ENCODE results near the gene GABRA5.
"Not testable (repeated sequence)": the region's sequence is repeated elsewhere in the genome, so short reads cannot be mapped to it uniquely, and the experiment has no call there.

GABRA5 gene

GRCh38 chr15:26879706-26880105, 12.8 kb downstream of the GABRA5 start:
- no peak for FAIRE-seq

- no peak for FAIRE-seq
Measured at GRCh38 chr15:26882112-26882511, 15.2 kb downstream of the GABRA5 start.

GRCh38 chr15:26882616-26883365, 15.9 kb downstream of the GABRA5 start:
- FAIRE-seq, result no peak

GRCh38 chr15:26883466-26883865, 16.6 kb downstream of the GABRA5 start:
- no peak for FAIRE-seq

DNA sequence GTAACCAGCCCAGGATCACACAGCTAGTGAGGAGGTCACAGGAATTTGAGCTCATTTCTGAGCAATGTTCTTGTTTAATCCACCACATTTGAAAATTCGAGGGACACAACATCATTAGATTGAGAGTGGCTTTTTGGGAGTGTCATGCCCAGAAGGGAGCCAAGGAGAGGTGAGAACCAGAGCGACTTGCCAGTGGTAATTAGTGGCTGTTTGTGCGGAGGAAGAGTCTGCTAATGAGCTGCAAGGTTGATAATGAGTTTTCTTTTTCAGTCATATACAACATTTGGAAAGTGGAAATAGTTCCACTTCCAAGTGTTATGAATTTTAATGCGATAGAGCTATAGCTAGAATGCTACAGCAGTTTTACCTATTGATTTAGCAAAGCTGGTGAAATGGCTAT, 19.7 kb downstream of the GABRA5 start:
- FAIRE-seq, result no peak

GRCh38 chr15:26887926-26888666, 21.2 kb downstream of the GABRA5 start:
- FAIRE-seq, result no peak

- no peak for FAIRE-seq
Measured at GRCh38 chr15:26888761-26889160, 21.9 kb downstream of the GABRA5 start.

- peak; percentile 62 for FAIRE-seq
Measured at GRCh38 chr15:26889298-26889898, 22.5 kb downstream of the GABRA5 start.

DNA sequence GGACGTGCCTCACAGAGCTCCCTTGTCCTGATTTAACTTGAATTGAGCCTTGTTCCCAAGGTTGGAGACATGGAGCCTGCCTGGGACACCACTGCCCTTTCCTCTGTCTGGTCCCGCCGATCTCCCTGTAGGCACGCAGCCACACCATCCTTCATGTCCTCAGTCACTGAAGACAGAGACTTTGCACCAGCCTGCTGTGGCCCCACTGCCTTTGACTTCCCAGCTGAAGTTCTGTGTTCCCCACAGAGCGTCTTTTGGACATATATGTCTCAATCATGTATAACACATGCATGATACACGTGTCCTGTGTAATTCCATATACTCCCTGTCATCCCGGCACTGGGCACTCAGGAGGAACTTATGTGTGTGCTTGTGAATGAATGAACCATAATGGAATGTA, 23.6 kb downstream of the GABRA5 start:
- no peak for FAIRE-seq

DNA sequence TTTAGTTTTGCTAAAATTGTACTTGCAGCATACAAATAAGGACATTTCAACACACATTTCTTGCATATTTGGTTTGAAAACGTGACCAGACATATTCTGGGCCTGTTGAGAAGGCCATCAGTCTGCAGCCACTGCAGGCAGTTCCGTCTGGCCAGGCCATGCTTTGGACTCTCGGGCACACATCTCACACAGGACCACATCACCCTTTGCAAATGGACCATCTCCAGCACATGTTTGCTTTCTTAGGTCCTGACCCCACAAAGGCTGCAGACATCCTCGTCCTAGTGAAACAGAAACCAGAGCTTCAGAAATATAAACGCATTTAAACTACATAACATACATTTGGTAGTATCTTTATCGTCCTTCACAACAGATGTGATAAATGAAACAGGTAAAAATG, 24.1 kb downstream of the GABRA5 start:
- FAIRE-seq, result no peak

DNA sequence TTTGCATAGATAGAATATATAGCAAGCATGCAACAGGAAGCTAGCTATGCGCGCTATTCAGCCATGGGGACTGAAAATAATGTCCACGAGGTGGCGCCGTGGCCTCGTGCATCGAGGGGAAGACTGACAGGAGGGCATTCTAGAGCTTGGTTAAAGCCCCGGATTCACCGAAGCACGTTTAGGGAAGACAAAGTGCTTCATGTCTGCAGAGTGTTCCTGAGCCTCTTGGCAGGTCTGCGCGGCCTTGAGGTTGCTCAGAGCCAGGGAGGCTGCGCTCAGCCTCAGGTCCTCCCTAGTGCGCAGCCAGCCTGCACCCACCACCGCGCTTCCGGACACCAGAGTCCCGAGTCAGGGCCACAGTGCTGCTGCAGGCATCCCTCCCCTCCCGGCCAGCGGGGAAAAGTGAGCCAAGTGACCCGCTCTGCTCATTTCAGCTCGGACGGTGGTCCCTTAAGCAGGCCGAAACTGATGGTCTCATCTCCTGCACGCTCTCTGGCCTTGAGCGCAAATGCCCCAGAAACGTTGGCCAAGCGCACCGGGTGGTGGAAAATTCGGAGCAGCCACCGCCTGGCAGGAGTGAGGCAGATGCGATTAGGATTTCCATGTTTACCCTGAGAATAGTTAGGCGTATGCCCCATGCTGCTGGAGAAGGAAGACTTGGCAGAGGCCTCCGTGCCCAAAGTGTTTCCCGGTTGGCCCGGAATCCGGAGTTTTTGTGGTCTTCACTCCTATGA, 24.8 kb downstream of the GABRA5 start:
- no peak for FAIRE-seq

DNA sequence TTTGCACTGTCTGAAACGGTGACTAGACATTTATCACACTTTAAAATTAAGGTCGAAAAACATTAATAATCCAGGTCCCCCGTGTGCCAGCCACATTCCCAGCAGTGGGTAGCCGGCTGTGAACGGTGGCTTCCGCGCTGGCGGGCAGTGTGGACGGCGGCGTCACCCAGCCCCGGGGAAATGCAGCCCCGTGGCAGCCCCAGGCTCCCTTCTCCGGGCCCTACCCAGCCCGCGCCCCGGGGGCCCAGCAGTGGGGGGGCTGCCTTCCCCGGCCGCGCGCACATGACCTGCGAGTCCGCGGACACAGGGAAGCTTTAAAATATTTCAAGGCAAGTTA, 25.3 kb downstream of the GABRA5 start:
- FAIRE-seq, result no peak

GRCh38 chr15:26892678-26893077, 25.8 kb downstream of the GABRA5 start:
- no peak for FAIRE-seq

DNA sequence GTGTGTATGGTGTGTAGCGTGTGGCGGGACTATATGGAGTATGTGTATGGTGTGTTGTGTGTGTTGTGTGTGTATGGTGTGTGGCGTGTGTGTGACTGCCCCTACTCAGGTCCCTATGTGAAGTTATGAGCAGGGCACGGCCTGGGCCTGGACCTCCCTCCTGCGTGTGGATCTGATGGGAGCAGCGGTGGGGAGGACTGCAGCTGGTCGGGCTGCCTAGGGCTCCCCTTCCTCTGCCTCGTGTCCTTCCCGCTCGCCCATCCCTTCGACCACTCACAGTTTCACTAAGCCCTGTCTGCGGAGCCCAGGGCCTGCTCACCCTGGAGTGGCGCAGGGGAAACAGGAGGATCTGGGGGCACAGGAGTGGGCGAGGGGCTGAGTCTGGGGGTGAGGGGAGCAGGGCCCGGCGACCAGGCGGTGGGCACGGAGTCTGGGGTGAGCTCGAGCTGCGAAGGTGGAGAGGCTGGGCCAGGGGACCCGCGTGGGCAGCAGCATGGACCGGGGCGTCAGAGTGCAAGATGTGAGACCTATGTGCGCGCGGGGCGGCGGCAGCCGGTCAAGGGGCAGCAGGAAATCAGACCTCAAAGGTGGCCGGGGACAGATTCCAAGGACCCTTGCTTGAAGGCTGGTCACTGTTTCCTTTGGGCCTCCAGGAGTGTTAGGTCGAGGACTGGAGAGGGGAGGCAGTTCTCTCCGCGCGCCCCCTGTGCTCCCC, 26.6 kb downstream of the GABRA5 start:
- no peak for FAIRE-seq

GRCh38 chr15:26894181-26894580, 27.3 kb downstream of the GABRA5 start:
- FAIRE-seq, result no peak

DNA sequence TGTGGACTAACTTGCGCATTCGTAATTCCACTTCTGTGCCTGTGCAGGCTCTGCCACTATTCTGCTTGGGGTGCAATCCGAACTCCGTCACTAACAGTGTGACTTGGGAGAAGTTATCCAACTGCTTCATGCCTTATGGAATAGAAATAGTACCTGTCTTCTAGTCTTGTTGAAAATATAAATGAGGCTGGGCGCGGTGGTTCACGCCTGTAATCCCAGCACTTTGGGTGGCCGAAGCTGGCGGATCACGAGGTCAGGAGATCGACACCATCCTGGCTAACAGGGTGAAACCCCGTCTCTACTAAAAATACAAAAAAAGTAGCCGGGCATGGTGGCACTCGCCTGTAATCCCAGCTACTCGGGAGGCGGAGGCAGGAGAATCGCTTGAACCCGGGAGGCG, 28.5 kb downstream of the GABRA5 start:
- FAIRE-seq, result not testable (repeated sequence)

DNA sequence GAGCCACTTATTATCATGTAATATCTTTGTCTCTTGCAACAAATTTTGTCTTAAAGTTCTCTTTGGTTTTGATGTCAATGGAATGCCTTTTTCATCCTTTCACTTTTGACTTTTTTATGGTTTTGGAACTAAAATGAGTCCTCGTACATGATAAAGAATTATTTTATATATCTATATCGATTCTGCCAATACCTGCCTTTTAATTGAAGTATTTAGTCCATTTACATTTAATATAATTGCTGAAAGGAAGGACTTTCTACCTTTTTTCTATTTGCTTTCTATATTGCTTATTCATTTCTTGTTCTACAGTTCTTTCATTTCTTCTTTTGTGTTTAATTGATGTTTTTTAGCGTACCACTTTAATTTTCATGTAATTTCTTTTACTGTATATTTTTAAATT, 32.8 kb downstream of the GABRA5 start:
- no peak for FAIRE-seq

DNA sequence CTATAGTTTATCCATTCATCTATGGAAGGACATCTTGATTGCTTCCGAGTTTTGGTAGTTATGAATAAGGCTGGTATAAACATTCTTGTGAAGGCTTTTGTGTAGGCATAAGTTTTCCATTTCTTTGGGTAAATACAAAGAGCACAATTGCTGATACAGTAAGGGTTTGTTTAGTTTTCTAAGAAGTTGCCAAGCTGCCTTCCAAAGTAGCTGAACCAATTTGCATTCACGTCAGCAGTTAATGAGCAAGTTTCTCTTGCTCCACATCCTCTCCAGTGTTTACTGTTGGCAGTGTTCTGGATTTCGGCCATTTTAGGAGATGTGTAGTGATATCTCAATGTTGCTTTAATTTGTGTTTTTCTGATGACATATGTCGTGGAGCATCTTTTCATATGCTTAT, 34.2 kb downstream of the GABRA5 start:
- no peak for FAIRE-seq

DNA sequence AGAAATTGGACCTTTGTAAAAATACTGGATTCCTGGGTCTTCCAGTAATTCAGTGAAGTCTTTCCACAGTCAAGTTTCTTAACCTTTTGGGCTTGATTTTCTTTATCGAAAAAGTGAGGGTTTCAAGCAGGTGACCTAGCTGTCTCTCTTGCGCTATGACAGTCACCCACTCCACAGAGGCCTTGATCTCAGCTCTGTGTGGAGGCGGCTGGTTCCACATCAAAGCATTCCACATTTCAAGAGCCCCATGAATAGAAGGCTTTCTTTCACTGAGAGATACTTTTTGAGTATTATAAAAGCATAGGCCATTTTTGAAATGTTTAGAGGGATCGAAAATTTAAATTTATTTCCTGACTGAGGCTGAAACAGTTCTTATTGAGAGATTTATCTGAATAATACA, 43.9 kb downstream of the GABRA5 start:
- no peak for FAIRE-seq

DNA sequence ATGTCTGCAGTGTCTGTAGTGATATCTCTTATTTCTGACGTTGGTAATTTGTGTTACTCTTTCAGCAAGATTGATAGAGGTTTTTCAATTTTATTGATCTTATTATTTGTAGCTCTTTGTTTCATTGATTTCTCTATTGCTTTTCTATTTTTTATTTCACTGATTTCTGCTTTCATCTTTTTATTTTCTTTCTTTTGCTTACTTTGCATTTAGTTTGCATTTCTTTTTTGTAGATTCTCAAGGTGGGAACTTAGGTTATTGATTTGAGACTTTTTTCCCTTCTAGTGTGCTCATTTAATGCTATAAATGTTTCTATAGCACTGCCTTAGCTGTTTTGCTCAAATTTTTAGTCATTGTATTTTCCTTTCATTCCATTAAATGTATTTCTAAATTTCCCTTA, 54.6 kb downstream of the GABRA5 start:
- no peak for FAIRE-seq

DNA sequence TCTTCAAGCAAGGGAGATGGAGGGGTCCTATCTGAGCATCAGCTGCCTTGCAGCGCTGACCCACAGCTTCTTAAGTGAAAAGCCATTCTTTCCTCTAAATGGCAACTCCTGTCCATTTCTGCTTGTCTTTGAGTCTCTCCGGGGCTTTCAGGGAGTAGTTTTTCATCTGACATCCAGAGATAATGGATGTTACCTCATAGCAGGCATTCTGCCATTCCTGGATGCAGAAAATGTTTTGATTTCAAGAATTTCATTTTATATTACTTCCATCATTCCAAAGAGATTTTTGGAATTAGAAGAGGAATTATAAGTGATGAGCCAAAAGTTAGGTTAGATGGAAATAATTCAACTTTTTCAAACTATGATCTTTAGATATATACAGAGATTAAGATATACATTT, 59.2 kb downstream of the GABRA5 start:
- no peak for FAIRE-seq

GRCh38 chr15:26928051-26928450, 61.2 kb downstream of the GABRA5 start:
- no peak for FAIRE-seq

DNA sequence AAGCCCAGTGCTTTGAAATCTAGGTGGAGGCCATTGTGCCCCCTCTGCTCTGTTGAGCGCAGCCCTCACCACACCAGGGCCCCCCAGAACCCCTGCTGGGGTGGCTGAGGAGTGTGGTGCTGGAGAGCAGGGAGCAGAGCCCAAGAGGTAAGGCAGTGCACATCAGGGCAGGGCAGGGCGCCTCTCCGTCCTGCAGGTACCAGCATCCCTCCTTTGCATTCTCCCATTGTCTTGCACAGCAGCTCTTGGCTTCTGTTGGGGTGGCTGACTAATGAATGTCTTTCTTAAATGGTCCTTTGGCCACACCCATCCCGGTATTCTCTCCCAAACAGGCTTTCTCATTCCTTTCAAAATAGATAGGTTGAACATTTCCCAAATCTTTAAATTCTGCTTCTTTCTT, 62.7 kb downstream of the GABRA5 start:
- FAIRE-seq, result no peak

All from TTC549 (cell line).